ENCODE results near the gene PHETA2. TPM values are rescaled to one million over a fixed set of nuclear protein-coding genes. Genes with fewer than 3 reads are reported as not detected.

The PHETA2 gene
- total and polyA plus RNA-seq, 2 of the 13 experiments (the other 11 are each of a cell fraction or from before 2014, with no cell fraction given), result 0.07 TPM; not detected in 1

GRCh38 chr22:42091455-42091782 lies 17.4 kb downstream of the PHETA2 start (continued):
- TF ChIP-seq ZNF784 (CRISPR knock-in tag; IDR thresholded peaks at IDR 0.05; ENCODE audit: borderline replicate concordance) (peak; percentile 61; the same call in 1 of the 2 replicates), ZNF776 (CRISPR knock-in tag; IDR thresholded peaks at IDR 0.05) (no peak), ZBTB42 (CRISPR knock-in tag; IDR thresholded peaks at IDR 0.05) (no peak), U2AF1 (optimal IDR thresholded peaks at IDR 0.05; ENCODE audit: low read depth, low read length) (no peak), EED (CRISPR knock-in tag; IDR thresholded peaks at IDR 0.05) (no peak), THAP9 (CRISPR knock-in tag; IDR thresholded peaks at IDR 0.05; ENCODE audit: borderline replicate concordance) (no peak), BRCA1 (CRISPR knock-in tag; IDR thresholded peaks at IDR 0.05) (no peak), ZNF441 (CRISPR knock-in tag; IDR thresholded peaks at IDR 0.05; ENCODE audit: borderline replicate concordance) (no peak), FOXA1 (IDR thresholded peaks at IDR 0.05) (no peak), FOXA1 (CRISPR knock-in tag; IDR thresholded peaks at IDR 0.05) (peak; percentile 74), TIGD3 (CRISPR knock-in tag; IDR thresholded peaks at IDR 0.05; ENCODE audit: borderline replicate concordance) (no peak), ZNF607 (CRISPR knock-in tag; IDR thresholded peaks at IDR 0.05; ENCODE audit: borderline replicate concordance) (no peak), SNAI1 (CRISPR knock-in tag; IDR thresholded peaks at IDR 0.05; ENCODE audit: borderline replicate concordance) (0 out of 2 replicates have a peak, but pooled peaks have one; percentile 16), SMAD9 (CRISPR knock-in tag; IDR thresholded peaks at IDR 0.05) (no peak), NCOR1 (IDR thresholded peaks at IDR 0.05; ENCODE audit: borderline replicate concordance, low read length) (no peak), NR2F2 (IDR thresholded peaks at IDR 0.05; ENCODE audit: borderline replicate concordance, low read depth) (no peak), CREB3 (CRISPR knock-in tag; IDR thresholded peaks at IDR 0.05) (no peak), ZNF350 (CRISPR knock-in tag; IDR thresholded peaks at IDR 0.05; ENCODE audit: borderline replicate concordance, low read depth) (no peak)
